NCI-H2196 (cell line): Measurements from ENCODE around the gene SCFD2.

Source experiments
- DNase-seq: peaks from one replicate; lab custom pipeline; 2025; ENCODE audit not compliant: unreplicated experiment; lab: John Stamatoyannopoulos, UW

SCFD2 gene

GRCh38 chr4:52964561-52965101 is 401.2 kb downstream of the SCFD2 start:
- no peak for DNase-seq

DNA sequence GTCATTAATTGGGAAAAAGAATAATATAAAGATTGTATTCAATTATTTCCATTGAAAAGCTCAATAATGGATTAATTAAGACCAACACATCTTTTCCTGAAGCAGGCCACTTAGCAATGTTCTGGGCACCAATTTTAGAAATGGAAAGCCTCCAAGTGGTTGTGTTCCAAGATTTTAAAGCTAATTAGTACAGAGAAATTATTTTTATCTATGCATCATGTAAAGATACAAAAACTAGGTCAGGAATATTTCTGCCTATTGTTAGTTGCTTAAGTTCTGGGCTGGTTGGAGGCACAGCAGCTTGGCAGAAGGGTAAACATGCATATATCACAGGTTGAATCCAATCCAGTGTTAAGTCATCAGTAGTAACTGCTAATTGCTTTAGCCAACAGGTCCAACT is 401.9 kb downstream of the SCFD2 start:
- DNase-seq = no peak

DNA sequence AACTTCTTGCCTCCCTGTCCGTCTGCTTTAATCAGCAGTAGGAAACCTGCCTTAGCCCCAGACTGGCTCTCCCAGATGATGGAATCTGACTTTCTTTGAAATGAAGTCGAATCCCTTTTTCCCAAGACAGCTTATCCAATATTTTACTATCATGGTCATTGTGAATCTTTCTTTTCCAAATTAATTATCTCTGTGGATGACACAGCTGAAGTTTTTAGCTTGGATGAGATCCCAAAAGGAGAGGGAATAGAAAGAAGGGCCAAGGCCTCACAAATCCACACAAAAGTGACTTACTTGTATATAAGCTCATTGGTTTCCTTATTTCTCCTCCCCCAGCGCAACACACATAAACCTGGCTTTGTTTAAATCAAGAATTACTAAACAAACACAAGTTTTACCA is 403.1 kb downstream of the SCFD2 start:
- no peak for DNase-seq

DNA sequence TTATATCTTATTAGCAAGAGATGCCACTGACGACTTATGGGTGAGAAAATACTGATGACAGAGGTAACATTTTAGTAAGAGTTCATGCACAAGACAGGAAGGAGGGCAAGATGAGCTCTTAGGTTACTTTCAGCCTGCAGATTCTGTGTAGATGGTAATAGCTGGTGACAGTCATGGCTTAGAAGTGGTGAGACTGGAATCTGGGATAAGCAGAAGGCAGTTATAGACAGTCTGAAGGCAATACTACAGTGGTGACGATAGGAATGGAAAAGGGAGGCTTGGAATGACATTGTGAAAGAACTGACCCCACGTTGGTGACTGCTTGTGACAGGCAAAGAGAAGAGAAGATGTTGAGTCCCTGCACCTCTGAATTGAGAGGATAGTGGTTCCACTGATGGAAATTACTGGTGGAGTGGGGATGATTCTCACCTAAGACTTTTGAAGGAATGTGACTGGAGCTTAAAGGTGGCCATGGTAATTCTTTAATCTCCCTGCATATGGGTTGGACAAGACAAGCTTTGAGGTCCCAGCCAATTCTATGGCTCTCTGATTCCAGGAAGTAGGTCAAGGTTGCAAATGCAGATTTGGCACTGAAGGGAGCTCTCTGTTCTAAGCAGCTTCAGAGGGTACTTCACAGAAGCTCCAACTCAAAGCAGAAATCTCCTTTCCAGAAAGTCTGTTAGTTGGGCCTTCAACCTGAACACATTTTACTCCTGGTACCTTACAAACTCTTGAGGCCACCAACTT is 404.0 kb downstream of the SCFD2 start:
- no peak for DNase-seq

- no peak for DNase-seq
Measured at GRCh38 chr4:52959541-52959940, 406.3 kb downstream of the SCFD2 start.

- DNase-seq = no peak
Measured at GRCh38 chr4:52957835-52958631, 407.8 kb downstream of the SCFD2 start.

DNA sequence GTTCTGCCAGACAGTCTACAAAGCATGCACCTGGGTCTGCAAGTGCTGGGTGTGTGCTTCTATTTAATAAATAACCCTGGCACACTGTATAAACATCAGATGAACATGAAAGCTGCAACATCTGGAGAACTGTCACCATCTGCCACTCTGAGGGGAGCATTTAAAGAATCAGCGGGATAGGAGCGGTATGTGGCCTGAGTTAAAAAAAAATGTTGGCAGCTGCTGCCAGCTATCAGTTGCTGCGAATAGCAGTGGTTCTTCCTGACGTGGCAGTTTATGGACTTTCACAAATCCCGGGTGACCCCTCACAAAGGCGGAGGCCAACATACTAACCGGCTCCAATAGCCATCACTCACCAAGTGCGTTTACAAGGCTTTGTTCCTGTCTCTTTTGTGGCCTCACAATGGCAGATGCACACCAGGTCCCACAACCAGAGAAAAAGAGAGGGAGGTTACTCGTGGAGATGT is 408.6 kb downstream of the SCFD2 start:
- no peak for DNase-seq

GRCh38 chr4:52956691-52957090 is 409.2 kb downstream of the SCFD2 start:
- DNase-seq = no peak

GRCh38 chr4:52954560-52955170 is 411.2 kb downstream of the SCFD2 start:
- no peak for DNase-seq

DNA sequence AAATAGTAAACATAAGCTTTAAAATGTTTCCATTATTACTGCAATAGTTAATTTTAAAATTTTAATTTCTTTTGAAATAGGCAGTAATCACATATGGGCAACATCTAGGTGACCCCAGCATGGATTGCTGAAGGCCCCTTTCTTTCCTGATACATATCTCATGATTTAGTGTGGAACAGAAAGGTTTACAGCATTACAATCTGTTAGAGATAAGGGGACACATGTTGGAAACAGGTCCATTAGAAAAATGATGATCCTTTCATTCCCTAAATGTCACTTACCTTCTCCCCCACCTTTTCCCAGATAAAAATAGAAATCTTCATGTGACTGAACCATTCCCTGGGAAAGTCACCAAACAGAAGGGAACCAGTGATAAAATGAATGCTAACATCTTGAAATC is 413.3 kb downstream of the SCFD2 start:
- DNase-seq = no peak

GRCh38 chr4:52951016-52951415 is 414.8 kb downstream of the SCFD2 start:
- DNase-seq = no peak

GRCh38 chr4:52950226-52950625 is 415.6 kb downstream of the SCFD2 start:
- DNase-seq = no peak

- no peak for DNase-seq
Measured at GRCh38 chr4:52949336-52949735, 416.5 kb downstream of the SCFD2 start.

GRCh38 chr4:52948057-52948423 is 417.8 kb downstream of the SCFD2 start:
- no peak for DNase-seq

- DNase-seq = no peak
Measured at GRCh38 chr4:52947401-52948056, 418.3 kb downstream of the SCFD2 start.

GRCh38 chr4:52946855-52947254 is 419.0 kb downstream of the SCFD2 start:
- DNase-seq = no peak

GRCh38 chr4:52945982-52946381 is 419.9 kb downstream of the SCFD2 start:
- no peak for DNase-seq

DNA sequence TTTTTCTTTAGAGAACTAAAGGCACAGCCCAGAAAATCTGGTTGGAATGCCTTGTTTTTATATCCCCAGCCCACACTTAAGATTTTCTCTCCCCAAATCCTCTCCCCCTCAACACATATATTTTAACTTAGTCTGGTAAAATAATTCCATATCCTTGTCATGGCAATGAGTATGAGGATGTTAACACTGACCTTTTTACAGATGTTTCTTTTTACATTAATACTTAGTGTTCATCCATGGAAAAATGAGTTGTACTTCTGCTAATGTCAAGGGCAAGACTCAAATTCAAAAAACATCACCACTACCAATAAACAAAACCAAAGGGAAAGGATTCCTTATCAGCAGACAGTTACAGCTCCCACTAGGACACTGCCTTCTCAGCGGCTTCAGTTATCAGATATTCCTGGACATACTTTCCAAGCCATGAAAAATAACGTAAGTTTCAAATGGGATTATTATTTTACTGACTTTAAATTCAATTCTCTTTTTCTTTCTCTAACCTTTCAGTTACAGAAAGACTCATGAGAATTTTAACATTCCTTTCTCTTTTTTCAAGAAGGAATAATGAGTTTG is 420.4 kb downstream of the SCFD2 start:
- DNase-seq = no peak

GRCh38 chr4:52943677-52944076 is 422.2 kb downstream of the SCFD2 start:
- no peak for DNase-seq

- no peak for DNase-seq
Measured at GRCh38 chr4:52942936-52943335, 422.9 kb downstream of the SCFD2 start.

DNA sequence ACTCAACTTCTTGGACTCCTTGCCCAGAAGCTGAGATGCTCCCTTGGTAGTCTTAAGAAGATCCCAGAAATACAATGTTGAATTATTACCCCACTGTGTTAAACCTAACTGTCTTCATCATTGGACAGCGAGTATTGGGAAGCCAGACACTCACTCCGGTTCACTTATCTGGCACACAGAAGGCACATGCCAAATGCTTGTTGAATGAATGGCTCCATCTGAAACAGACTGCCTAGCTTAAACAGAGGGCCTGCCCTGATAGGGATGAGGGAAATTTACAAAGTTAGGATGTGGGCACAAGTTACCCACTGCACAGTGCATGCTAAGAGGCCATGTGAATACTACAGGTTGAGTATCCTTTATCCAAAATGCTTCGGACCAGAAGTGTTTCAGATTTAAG is 424.4 kb downstream of the SCFD2 start:
- DNase-seq = no peak
